A549 (cell line): ENCODE measurements around the gene TRERF1.
"Not testable (repeated sequence)": the region's sequence is repeated elsewhere in the genome, so short reads cannot be mapped to it uniquely, and the experiment has no call there.

Source experiments
- CTCF ChIP-seq: fragments of >200 bp; sonication (Bioruptor Twin); formaldehyde crosslinking; IDR thresholded peaks from 3 replicates; pipeline ENCODE4 v1.5.1; 2016
- FOSL2 ChIP-seq, 2 experiments: fragments of 450-650 bp in 1 of 2; fragments of >200 bp in 1 of 2; sonication (Bioruptor Twin) in 1 of 2; formaldehyde crosslinking; IDR thresholded peaks; 2 replicates each; pipeline versions ENCODE4 v1.5.0 to v1.6.1; 2016 to 2020; ENCODE audit warnings: mild to moderate bottlenecking in 1 of 2, moderate library complexity in 1 of 2
- JUN ChIP-seq, 2 experiments: fragments of >200 bp; sonication (Bioruptor Twin); formaldehyde crosslinking; IDR thresholded peaks; 2 replicates in 1 of 2; 3 replicates in 1 of 2; pipeline ENCODE4 v1.6.1; 2016 to 2017
- NR3C1 ChIP-seq: fragments of >200 bp; sonication (Bioruptor Twin); formaldehyde crosslinking; IDR thresholded peaks from 3 replicates; pipeline ENCODE4 v1.6.1; 2017
- REST ChIP-seq: fragments of 200-600 bp; sonication (generic); IDR thresholded peaks from 2 replicates; pipeline ENCODE4 v1.6.1; 2016; ENCODE audit warnings: antibody characterized with exemption, mild to moderate bottlenecking, moderate library complexity
- RFX5 ChIP-seq: fragments of 450-650 bp; IDR thresholded peaks from 2 replicates; pipeline ENCODE4 v1.7.1; 2014; ENCODE audit warnings: antibody characterized with exemption, mild to moderate bottlenecking, moderate library complexity

- TF ChIP-seq CTCF; NR3C1; JUN (IDR thresholded peaks at IDR 0.05); REST; RFX5; FOSL2 (IDR thresholded peaks at IDR 0.05); FOSL2 (CRISPR knock-in tag; IDR thresholded peaks at IDR 0.05): not testable (repeated sequence)
Measured at GRCh38 chr6:42466470-42466869, 14.7 kb upstream of the TRERF1 start.
